Heart right ventricle (tissue), 16 donors: ENCODE data around the gene MBD3. TPM values are rescaled to one million over a fixed set of nuclear protein-coding genes. Genes with fewer than 3 reads are reported as not detected.

ENCODE experiments used
- ATAC-seq, 8 donors: fragments of 200-7000 bp; cut with Tn5 transposase; one replicate each; pipeline ENCODE4 v1.9.1; 2020; ENCODE audit warnings: mild to moderate bottlenecking in 8 of 8, moderate library complexity in 8 of 8, moderate number of reproducible peaks in 1 of 8
- DNase-seq, 2 donors: peaks; one replicate each; pipeline ENCODE4 v3.0.0-alpha.2; 2020
- H3K27ac ChIP-seq, 10 donors: fragments of 200-600 bp; sonication (generic) in 2 of 10; one replicate each; pipeline versions ENCODE4 v1.5.0 to v1.8.0; 2020 to 2022; ENCODE audit warnings: mild to moderate bottlenecking in 3 of 10
- H3K27me3 ChIP-seq, 7 donors: fragments of 200-600 bp; one replicate each; pipeline ENCODE4 v1.8.0; 2021 to 2022; ENCODE audit warnings: mild to moderate bottlenecking in 2 of 7
- H3K36me3 ChIP-seq, 9 donors: fragments of 200-600 bp; sonication (generic) in 1 of 9; one replicate each; pipeline versions ENCODE4 v1.5.0 to v1.8.0; 2020 to 2022; ENCODE audit warnings: mild to moderate bottlenecking in 2 of 9
- H3K4me1 ChIP-seq, 9 donors: fragments of 200-600 bp; sonication (generic) in 1 of 9; one replicate each; pipeline versions ENCODE4 v1.5.0 to v1.8.0; 2020 to 2022; ENCODE audit warnings: mild to moderate bottlenecking in 4 of 9
- H3K4me3 ChIP-seq, 10 donors: fragments of 200-600 bp; sonication (generic) in 2 of 10; one replicate each; pipeline versions ENCODE4 v1.5.0 to v1.8.0; 2020 to 2022; ENCODE audit warnings: mild to moderate bottlenecking in 7 of 10, moderate library complexity in 2 of 10
- H3K9me3 ChIP-seq, 11 donors: fragments of 200-600 bp in 10 of 11; sonication (generic) in 2 of 11; one replicate each; pipeline versions ENCODE4 v1.5.0 to v1.8.0; 2013 to 2022; ENCODE audit warnings: mild to moderate bottlenecking in 2 of 11, control low read depth in 1 of 11, moderate library complexity in 1 of 11
- WGBS, 2 donors: extraction: QIAGEN DNeasy Blood & Tissue Kit; methylation state at CpG; one replicate each; pipeline ENCODE4 v1.1.7; 2013; ENCODE audit warnings: inconsistent platforms in 1 of 2; 5-methylcytosine and 5-hydroxymethylcytosine counted together
- intact Hi-C, 10 donors: fragments of 100-400 bp; cut with DNase I; formaldehyde crosslinking; loops; one replicate each; pipeline versions ENCODE4 v1.11.1 to v1.14.2; 2022
- polyA plus RNA-seq, 2 donors: library from polyadenylated mRNA; stranded (reverse); fragments of 200-250 nt; gene quantifications; one replicate each; pipeline ENCODE4 v1.2.3, GENCODE V29; 2013
- total RNA-seq, 10 donors: library from RNA; stranded (reverse); fragmentation: NEBNext Ultra II Directional in 3 of 10; extraction: Animal tissue kit (Norgen Biotek cat#: 25700) in 3 of 10; gene quantifications; one replicate each; pipeline versions ENCODE4 v1.2.1 to v1.2.4, GENCODE V29; 2021 to 2023
- TF ChIP-seq, protein P1 (sequence below), 9 donors: fragments of 200-600 bp; sonication (generic) in 2 of 9; IDR thresholded peaks; one replicate each; pipeline versions ENCODE4 v1.5.0 to v1.8.0; 2021 to 2022; ENCODE audit warnings: antibody characterized with exemption in 9 of 9, mild to moderate bottlenecking in 5 of 9, moderate library complexity in 1 of 9
- donor health status: Arrhythmogenic right ventricular cardiomyopathy.
- donor health status: ischemic (EF 13 %, LVEDD 7.1; RV severe dilation, severe dysfunction).
- donor health status: healthy with polysubstance abuse.
- donor health status: DM: no; HTN: yes; CAD: no.
- donor health status: DM: no; HTN: no; CAD: no.
- donor health status: ischemic (EF 25% LVEDD 6.9; RV normal size, moderate dysfunction).
- donor health status: ischemic (EF 25% LVEDD 5.7; RV mildly dilated, moderate dysfunction).
- donor health status: healthy.
- donor health status: DM: yes; HTN: yes; CAD: no.
- donor health status: Ischemic cardiomyopathy.
- donor health status: ischemic (EF 35%, LVEDD 5.7; RV mildly dilated, moderate dysfunction).
- donor health status: nonischemic (EF 11% LVEDD 7.7; RV severe dilation, severe dysfunction).
- donor health status: DM: yes; HTN: yes; CAD: no.
- donor health status: PGD.
- donor health status: ischemic (EF 29% LVEDD 5.4; RV normal size, mild dysfunction).
- donor health status: nonischemic (EF 23%, LVEDD 6.1; RV moderate dilation, normal function).

The MBD3 gene
- total and polyA plus RNA-seq, 12 donors = 34.5 to 125 (median 52.4) TPM

- Histone ChIP-seq H3K36me3 (no peaks in the 10 kb centered on the region), H3K9me3 (no peaks in the 10 kb centered on the region), H3K27ac (peak overlapping the region; percentile 58 to 91 (median 82)), H3K4me1 (peaks cover 3 to 19% (median 12%) of the 10 kb centered on the region in 9 donors), H3K4me3 (peak overlapping the region; percentile 27 to 86 (median 70)), H3K27me3 (peaks cover 0 to 10% (median 0%) of the 10 kb centered on the region in 7 donors)
- intact Hi-C loops = no loop called here
- 4 to 5% methylated on average over 40 to 42 of the region's 42 CpGs for WGBS, 2 donors
- DNase-seq (peak; percentile 54 to 74), ATAC-seq (peak; percentile 71 to 92 (median 88))
- TF ChIP-seq, protein P1, sequence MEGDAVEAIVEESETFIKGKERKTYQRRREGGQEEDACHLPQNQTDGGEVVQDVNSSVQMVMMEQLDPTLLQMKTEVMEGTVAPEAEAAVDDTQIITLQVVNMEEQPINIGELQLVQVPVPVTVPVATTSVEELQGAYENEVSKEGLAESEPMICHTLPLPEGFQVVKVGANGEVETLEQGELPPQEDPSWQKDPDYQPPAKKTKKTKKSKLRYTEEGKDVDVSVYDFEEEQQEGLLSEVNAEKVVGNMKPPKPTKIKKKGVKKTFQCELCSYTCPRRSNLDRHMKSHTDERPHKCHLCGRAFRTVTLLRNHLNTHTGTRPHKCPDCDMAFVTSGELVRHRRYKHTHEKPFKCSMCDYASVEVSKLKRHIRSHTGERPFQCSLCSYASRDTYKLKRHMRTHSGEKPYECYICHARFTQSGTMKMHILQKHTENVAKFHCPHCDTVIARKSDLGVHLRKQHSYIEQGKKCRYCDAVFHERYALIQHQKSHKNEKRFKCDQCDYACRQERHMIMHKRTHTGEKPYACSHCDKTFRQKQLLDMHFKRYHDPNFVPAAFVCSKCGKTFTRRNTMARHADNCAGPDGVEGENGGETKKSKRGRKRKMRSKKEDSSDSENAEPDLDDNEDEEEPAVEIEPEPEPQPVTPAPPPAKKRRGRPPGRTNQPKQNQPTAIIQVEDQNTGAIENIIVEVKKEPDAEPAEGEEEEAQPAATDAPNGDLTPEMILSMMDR (IDR thresholded peaks at IDR 0.05) = no peak
Measured at GRCh38 chr19:1566392-1567115, 26.1 kb downstream of the MBD3 start.

DNA sequence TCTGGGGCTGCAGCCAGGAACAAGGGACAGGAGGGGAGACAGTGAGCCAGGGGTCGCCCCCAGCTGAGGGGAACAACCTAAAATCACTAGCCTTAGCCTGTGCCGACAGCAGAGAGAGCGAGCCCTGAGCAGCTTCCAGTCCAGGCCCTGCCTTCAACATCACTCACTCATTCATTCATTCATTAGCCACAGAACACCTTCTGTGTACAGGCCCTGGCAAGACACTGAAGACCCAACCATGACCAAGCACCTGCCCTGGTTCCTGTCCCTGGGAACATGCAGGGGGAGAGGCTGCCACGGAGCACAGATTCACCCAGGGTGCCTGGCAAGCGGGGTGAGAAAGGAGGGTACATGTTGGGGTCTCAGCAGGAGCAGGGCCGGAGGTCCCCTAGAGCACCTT is 29.4 kb downstream of the MBD3 start:
- H3K9me3 ChIP-seq = no peaks in the 10 kb centered on the region
- no peak for DNase-seq
- H3K36me3 ChIP-seq = no peaks in the 10 kb centered on the region
- intact Hi-C loops = no loop called here
- H3K4me1 ChIP-seq = peaks cover 0 to 27% (median 6%) of the 10 kb centered on the region in 9 donors
- 92 to 93% methylated on average over 6 of the region's 6 CpGs for WGBS, 2 donors
- H3K27me3 ChIP-seq = peaks cover 0 to 10% (median 0%) of the 10 kb centered on the region in 7 donors
- TF ChIP-seq, protein P1 (IDR thresholded peaks at IDR 0.05) = no peak
- no peak overlapping the region for H3K4me3 ChIP-seq
- ATAC-seq = no peak
- no peak overlapping the region for H3K27ac ChIP-seq

DNA sequence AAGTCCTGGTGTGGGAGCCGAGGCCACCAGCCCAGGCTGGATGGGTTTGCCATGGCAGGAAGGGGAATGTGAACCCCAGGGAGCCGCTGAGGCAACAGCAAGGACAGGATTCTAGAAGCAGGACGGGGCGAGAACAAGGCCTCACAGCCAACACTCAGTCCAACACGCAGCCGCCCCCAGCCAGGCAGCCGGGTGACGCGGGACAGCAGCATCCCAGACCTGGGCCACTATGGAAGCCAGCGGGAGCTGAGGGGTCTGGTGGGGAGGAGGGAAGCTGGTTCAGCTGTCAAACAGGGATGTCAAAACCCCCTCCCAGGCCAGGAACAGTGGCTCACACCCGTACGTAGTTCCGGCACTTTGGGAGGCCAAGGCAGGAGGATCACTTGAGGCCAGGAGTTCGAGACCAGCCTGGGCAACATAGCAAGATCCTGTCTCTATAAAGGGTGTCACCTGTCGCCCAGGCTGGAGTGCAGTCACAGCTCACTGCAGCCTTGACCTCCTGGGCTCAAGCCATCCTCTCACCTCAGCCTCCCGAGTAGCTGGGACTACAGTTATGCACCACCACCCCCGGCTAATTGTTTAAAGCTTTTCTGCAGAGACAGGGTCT is 31.3 kb downstream of the MBD3 start:
- TF ChIP-seq, protein P1 (IDR thresholded peaks at IDR 0.05) = no peak
- Histone ChIP-seq H3K36me3 (peaks cover 0 to 6% (median 0%) of the 10 kb centered on the region in 9 donors), H3K27ac (no peak overlapping the region), H3K4me1 (peaks cover 0 to 22% (median 6%) of the 10 kb centered on the region in 9 donors), H3K9me3 (no peaks in the 10 kb centered on the region), H3K27me3 (no peaks in the 10 kb centered on the region), H3K4me3 (no peak overlapping the region)
- DNase-seq (no peak), ATAC-seq (no peak)
- WGBS, 2 donors = 87 to 90% methylated on average over 17 of the region's 17 CpGs
- intact Hi-C loops = no loop called here

- WGBS, 2 donors = 64 to 65% methylated on average over 23 to 25 of the region's 25 CpGs
- Histone ChIP-seq H3K4me3 (no peak overlapping the region), H3K36me3 (peaks cover 0 to 10% (median 0%) of the 10 kb centered on the region in 9 donors), H3K9me3 (no peaks in the 10 kb centered on the region), H3K4me1 (peaks cover 0 to 14% (median 0%) of the 10 kb centered on the region in 9 donors), H3K27ac (no peak overlapping the region), H3K27me3 (no peaks in the 10 kb centered on the region)
- DNase-seq (no peak), ATAC-seq (no peak)
- TF ChIP-seq, protein P1 (IDR thresholded peaks at IDR 0.05) = no peak
- intact Hi-C loops = no loop called here
Measured at GRCh38 chr19:1560286-1560882, 32.3 kb downstream of the MBD3 start.
